ENCODE measurements around the gene SPSB4.

The SPSB4 gene

GRCh38 chr3:141193066-141193830, 142.1 kb downstream of the SPSB4 start:
- DNase-seq (ENCODE audit: insufficient read length, low spot score): no peak
- no peak for FAIRE-seq

Measured in GM19239 (cell line).